Hippocampal formation (tissue), 2 donors: ENCODE data around the gene NRG3.

Experiments used
- DNase-seq, 2 donors: peaks; one replicate each; lab custom pipeline; 2025; lab: John Stamatoyannopoulos, UW

NRG3 gene

GRCh38 chr10:81874875-81875466 lies at the start of gene NRG3:
Gene NRG3, plus strand, starts transcription at chr10:81875194.
- DNase-seq = no peak

- DNase-seq = no peak
Measured at GRCh38 chr10:81828251-81828650, 46.7 kb upstream of the NRG3 start.

- no peak for DNase-seq
Measured at GRCh38 chr10:81831060-81831459, 43.9 kb upstream of the NRG3 start.

- no peak for DNase-seq
Measured at GRCh38 chr10:81838950-81839349, 36.0 kb upstream of the NRG3 start.

- no peak for DNase-seq
Measured at GRCh38 chr10:81843042-81843441, 32.0 kb upstream of the NRG3 start.

GRCh38 chr10:81847675-81848074 lies 27.3 kb upstream of the NRG3 start:
- DNase-seq = no peak

- no peak for DNase-seq
Measured at GRCh38 chr10:81848514-81848913, 26.5 kb upstream of the NRG3 start.

GRCh38 chr10:81848931-81849330 lies 26.1 kb upstream of the NRG3 start:
- DNase-seq = no peak

GRCh38 chr10:81862596-81862995 lies 12.4 kb upstream of the NRG3 start:
- DNase-seq = no peak

- DNase-seq = no peak
Measured at GRCh38 chr10:81863771-81864170, 11.2 kb upstream of the NRG3 start.

GRCh38 chr10:81865581-81865980 lies 9.4 kb upstream of the NRG3 start:
- no peak for DNase-seq

GRCh38 chr10:81866753-81867152 lies 8.2 kb upstream of the NRG3 start:
- no peak for DNase-seq

- no peak for DNase-seq
Measured at GRCh38 chr10:81870472-81870871, 4.5 kb upstream of the NRG3 start.

- DNase-seq = no peak
Measured at GRCh38 chr10:81871558-81871957, 3.4 kb upstream of the NRG3 start.

- no peak for DNase-seq
Measured at GRCh38 chr10:81872206-81872862, 2.7 kb upstream of the NRG3 start.

GRCh38 chr10:81873231-81873931 lies 1.6 kb upstream of the NRG3 start:
- no peak for DNase-seq

- DNase-seq = peak in 1 of 2 donors; percentile 16
Measured at GRCh38 chr10:81873932-81874816, 820 bp upstream of the NRG3 start.

- no peak for DNase-seq
Measured at GRCh38 chr10:81875467-81876252, 666 bp downstream of the NRG3 start.

GRCh38 chr10:81876253-81877077 lies 1.5 kb downstream of the NRG3 start:
- DNase-seq = no peak

GRCh38 chr10:81877596-81877995 lies 2.6 kb downstream of the NRG3 start:
- no peak for DNase-seq

- no peak for DNase-seq
Measured at GRCh38 chr10:81882011-81882410, 7.0 kb downstream of the NRG3 start.
